ENCODE results near the gene TRAPPC1. TPM values are rescaled to one million over a fixed set of nuclear protein-coding genes. Genes with fewer than 3 reads are reported as not detected.

TRAPPC1 gene
- total RNA-seq, 1 experiment from 2014 or later: 87.8 TPM

DNA sequence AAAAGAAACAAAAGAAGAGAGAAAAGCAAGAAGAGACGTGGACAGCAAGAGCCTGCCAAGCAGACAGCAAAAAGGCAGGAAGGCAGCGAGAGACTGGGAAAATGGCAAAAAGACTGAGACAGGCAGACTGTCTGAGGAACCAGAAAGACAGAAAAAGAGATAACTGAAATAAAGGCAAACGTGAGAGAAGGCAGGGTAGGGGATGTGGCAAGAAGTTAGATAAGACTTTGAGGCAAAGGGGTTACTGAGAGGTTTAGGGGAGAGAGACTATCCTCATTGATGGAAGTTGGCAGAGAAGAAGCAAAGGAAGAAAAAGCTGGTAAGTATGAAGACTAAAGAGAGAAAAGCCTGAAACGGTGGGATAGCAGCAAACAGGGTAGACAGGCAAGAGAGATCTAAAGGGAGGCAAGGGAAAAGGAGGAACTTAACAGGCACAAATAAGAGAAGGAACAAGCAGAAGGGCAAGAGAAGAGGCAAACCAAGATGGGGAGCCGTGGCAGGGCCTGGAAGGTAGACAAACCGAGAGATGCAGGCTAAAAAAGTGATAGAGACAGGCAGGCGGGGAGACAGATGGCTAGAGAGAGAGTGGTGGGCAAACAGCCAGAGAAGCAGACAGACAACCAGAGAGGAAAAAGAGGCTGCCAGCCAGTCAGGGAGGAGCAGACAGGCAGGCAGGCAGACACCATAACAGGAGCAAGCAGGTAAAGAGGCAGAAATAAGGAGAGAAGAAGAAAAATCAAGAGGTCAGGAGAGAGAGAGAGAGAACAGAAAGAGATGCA lies 50.3 kb downstream of the TRAPPC1 start:
- Mint-ChIP-seq H3K36me3 (ENCODE audit: insufficient read depth, unreplicated experiment) (peaks cover 10% of the 10 kb centered on the region), H3K4me1 (ENCODE audit: low read depth, unreplicated experiment) (no peaks in the 10 kb centered on the region), H3K9me3 (ENCODE audit: low read depth, unreplicated experiment) (no peaks in the 10 kb centered on the region), H3K4me3 (ENCODE audit: low read depth, unreplicated experiment) (no peak overlapping the region), H3K27me3 (ENCODE audit: unreplicated experiment) (no peaks in the 10 kb centered on the region), H3K27ac (ENCODE audit: unreplicated experiment) (no peak overlapping the region)
- TF ChIP-seq, protein P1, sequence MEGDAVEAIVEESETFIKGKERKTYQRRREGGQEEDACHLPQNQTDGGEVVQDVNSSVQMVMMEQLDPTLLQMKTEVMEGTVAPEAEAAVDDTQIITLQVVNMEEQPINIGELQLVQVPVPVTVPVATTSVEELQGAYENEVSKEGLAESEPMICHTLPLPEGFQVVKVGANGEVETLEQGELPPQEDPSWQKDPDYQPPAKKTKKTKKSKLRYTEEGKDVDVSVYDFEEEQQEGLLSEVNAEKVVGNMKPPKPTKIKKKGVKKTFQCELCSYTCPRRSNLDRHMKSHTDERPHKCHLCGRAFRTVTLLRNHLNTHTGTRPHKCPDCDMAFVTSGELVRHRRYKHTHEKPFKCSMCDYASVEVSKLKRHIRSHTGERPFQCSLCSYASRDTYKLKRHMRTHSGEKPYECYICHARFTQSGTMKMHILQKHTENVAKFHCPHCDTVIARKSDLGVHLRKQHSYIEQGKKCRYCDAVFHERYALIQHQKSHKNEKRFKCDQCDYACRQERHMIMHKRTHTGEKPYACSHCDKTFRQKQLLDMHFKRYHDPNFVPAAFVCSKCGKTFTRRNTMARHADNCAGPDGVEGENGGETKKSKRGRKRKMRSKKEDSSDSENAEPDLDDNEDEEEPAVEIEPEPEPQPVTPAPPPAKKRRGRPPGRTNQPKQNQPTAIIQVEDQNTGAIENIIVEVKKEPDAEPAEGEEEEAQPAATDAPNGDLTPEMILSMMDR (IDR thresholded peaks at IDR 0.05; ENCODE audit: unreplicated experiment): no peak
- BruUV-seq (replicated peaks): no TSS peak
- CTCF ChIA-PET: no interaction called here
- intact Hi-C loops (cut with micrococcal nuclease; ENCODE audit: unreplicated experiment): loop anchor here (10.0 kb wide), 1 partner anchor 53 kb away; the partner anchor contains the start of genes CNTROB and TRAPPC1
- no peak for DNase-seq

Other genes with a start within 250 kb of the TRAPPC1 start
- gene TP53, start 244.5 kb downstream of the TRAPPC1 start, total RNA-seq (2022): 98.3 and 119 TPM in 2 replicates
- 10.1 and 12.9 TPM in 2 replicates for gene WRAP53, start 243.5 kb downstream of the TRAPPC1 start, total RNA-seq (2022)
- 0.38 and 0.88 TPM in 2 replicates for gene EFNB3, start 226.7 kb downstream of the TRAPPC1 start, total RNA-seq (2022)
- 0.26 and 0.51 TPM in 2 replicates for gene DNAH2, start 214.2 kb downstream of the TRAPPC1 start, total RNA-seq (2022)
- gene KDM6B, start 97.7 kb downstream of the TRAPPC1 start, total RNA-seq (2022): 29.0 and 37.3 TPM in 2 replicates
- gene TMEM88, start 76.9 kb downstream of the TRAPPC1 start, total RNA-seq (2022): 2.9 and 3.6 TPM in 2 replicates
- 36.3 and 36.6 TPM in 2 replicates for gene NAA38, start 74.4 kb downstream of the TRAPPC1 start, total RNA-seq (2022)
- 8.0 and 8.4 TPM in 2 replicates for gene CYB5D1, start 73.9 kb downstream of the TRAPPC1 start, total RNA-seq (2022)
- 108 and 116 TPM in 2 replicates for gene CHD3, start 43.2 kb downstream of the TRAPPC1 start, total RNA-seq (2022)
- 1.4 and 2.0 TPM in 2 replicates for gene RNF227, start 15.7 kb downstream of the TRAPPC1 start, total RNA-seq (2022)
- gene KCNAB3, start 2.1 kb downstream of the TRAPPC1 start, total RNA-seq (2022): 4.8 and 5.9 TPM in 2 replicates
- 21.8 and 28.2 TPM in 2 replicates for gene CNTROB, start 260 bp upstream of the TRAPPC1 start, total RNA-seq (2022)
- not detected in 2 replicates for gene GUCY2D, start 70.7 kb upstream of the TRAPPC1 start, total RNA-seq (2022)
- not detected in 2 replicates for gene ALOX15B, start 107.1 kb upstream of the TRAPPC1 start, total RNA-seq (2022)
- not detected in 2 replicates for gene ALOX12B, start 155.8 kb upstream of the TRAPPC1 start, total RNA-seq (2022)
- gene ALOXE3, start 186.6 kb upstream of the TRAPPC1 start, total RNA-seq (2022): 0.20 TPM in 1 of 2 replicates, not detected in the other
- gene HES7, start 192.2 kb upstream of the TRAPPC1 start, total RNA-seq (2022): 0.28 and 0.69 TPM in 2 replicates
- 16.1 and 17.0 TPM in 2 replicates for gene PER1, start 220.5 kb upstream of the TRAPPC1 start, total RNA-seq (2022)
- gene VAMP2, start 231.0 kb upstream of the TRAPPC1 start, total RNA-seq (2022): 18.1 and 22.1 TPM in 2 replicates
- gene TMEM107, start 244.4 kb upstream of the TRAPPC1 start, total RNA-seq (2022): 12.2 and 13.5 TPM in 2 replicates